Measurements from ENCODE around the gene AP1M2.

- TF ChIP-seq CTCF (IDR thresholded peaks at IDR 0.05 in 8 of 11, conservative IDR thresholded peaks at IDR 0.05 in 3 of 11) (no peak), POLR2A (IDR thresholded peaks at IDR 0.05) (no peak)
Measured at GRCh38 chr19:10525636-10526035, 61.5 kb downstream of the AP1M2 start.
